ENCODE data around the gene HTR2C.

DNA sequence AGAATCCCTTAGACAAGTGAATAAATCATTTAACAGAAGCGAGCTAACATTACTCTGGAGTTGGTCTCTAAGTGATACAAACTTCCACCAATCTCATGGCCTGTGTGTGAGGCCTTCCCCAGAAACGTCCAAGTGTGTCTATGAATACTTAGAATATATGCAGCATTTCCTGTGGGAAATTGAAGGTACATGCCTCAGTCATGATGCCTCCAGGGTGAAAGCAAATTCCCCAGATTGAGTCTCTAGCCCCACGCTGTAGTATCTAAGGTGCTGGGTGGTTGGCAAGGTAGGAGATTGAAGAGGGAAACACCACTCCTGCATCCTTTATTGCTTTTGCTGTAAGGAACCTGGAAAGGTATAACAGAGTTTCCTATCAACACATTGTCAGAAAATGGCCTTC is 319.7 kb downstream of the HTR2C start:
- no peak for TF ChIP-seq POLR2AphosphoS5 (IDR thresholded peaks at IDR 0.05)
- TF ChIP-seq, protein P1, sequence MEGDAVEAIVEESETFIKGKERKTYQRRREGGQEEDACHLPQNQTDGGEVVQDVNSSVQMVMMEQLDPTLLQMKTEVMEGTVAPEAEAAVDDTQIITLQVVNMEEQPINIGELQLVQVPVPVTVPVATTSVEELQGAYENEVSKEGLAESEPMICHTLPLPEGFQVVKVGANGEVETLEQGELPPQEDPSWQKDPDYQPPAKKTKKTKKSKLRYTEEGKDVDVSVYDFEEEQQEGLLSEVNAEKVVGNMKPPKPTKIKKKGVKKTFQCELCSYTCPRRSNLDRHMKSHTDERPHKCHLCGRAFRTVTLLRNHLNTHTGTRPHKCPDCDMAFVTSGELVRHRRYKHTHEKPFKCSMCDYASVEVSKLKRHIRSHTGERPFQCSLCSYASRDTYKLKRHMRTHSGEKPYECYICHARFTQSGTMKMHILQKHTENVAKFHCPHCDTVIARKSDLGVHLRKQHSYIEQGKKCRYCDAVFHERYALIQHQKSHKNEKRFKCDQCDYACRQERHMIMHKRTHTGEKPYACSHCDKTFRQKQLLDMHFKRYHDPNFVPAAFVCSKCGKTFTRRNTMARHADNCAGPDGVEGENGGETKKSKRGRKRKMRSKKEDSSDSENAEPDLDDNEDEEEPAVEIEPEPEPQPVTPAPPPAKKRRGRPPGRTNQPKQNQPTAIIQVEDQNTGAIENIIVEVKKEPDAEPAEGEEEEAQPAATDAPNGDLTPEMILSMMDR (IDR thresholded peaks at IDR 0.05): no peak

All from sigmoid colon (tissue), 4 donors.